ENCODE measurements around the gene FAM13A.

Gene FAM13A

DNA sequence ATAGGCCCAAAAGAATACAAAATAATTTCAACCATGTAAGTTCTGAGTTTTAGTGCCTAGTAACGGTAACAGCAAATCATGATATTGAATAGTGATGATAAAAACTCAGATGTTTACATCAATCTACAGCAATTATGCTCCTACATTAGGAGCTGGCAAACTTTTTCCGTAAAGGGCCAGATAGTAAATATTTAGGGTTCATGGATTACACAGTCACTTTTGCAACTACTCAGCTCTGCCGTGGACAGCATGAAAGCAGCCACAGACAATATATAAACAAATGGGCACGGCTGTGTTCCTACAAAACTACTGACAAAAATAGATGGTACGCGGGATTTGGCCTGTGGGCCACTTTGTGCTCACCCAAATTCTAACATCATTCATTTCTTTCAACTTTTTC, 191.5 kb downstream of the FAM13A start:
- Histone ChIP-seq H3K27me3 (ENCODE audit: insufficient read depth, poor library complexity, severe bottlenecking) (no peaks in the 10 kb centered on the region), H3K4me3 (replicated peaks; ENCODE audit: insufficient read depth, low read length) (no peak overlapping the region), H3K27ac (replicated peaks) (no peak overlapping the region)
- no peak for TF ChIP-seq REST (IDR thresholded peaks at IDR 0.05; ENCODE audit: insufficient replicate concordance, low read depth)
- no peak for TF ChIP-seq POLR2AphosphoS5 (IDR thresholded peaks at IDR 0.05; ENCODE audit: low read depth)
- no peak for TF ChIP-seq CTCF (IDR thresholded peaks at IDR 0.05; ENCODE audit: insufficient read depth, low read length)
- no peak for TF ChIP-seq GABPA (IDR thresholded peaks at IDR 0.05; ENCODE audit: low read depth)
- no peak for TF ChIP-seq SPI1 (IDR thresholded peaks at IDR 0.05; ENCODE audit: borderline replicate concordance, low read depth)
- no peak for DNase-seq (ENCODE audit: low read depth in 1 of 2, low spot score in 1 of 2)

GRCh38 chr4:88865046-88865445, 191.9 kb downstream of the FAM13A start:
- no peak overlapping the region for H3K4me3 ChIP-seq (replicated peaks; ENCODE audit: insufficient read depth, low read length)
- H3K27me3 ChIP-seq (ENCODE audit: insufficient read depth, poor library complexity, severe bottlenecking), result no peaks in the 10 kb centered on the region
- no peak for TF ChIP-seq GABPA (IDR thresholded peaks at IDR 0.05; ENCODE audit: low read depth)
- TF ChIP-seq SPI1 (IDR thresholded peaks at IDR 0.05; ENCODE audit: borderline replicate concordance, low read depth), result no peak
- TF ChIP-seq POLR2AphosphoS5 (IDR thresholded peaks at IDR 0.05; ENCODE audit: low read depth), result no peak
- no peak for TF ChIP-seq REST (IDR thresholded peaks at IDR 0.05; ENCODE audit: insufficient replicate concordance, low read depth)
- no peak for TF ChIP-seq CTCF (IDR thresholded peaks at IDR 0.05; ENCODE audit: insufficient read depth, low read length)
- H3K27ac ChIP-seq (replicated peaks), result no peak overlapping the region
- no peak for DNase-seq (ENCODE audit: low read depth in 1 of 2, low spot score in 1 of 2)

- no peak for TF ChIP-seq GABPA (IDR thresholded peaks at IDR 0.05; ENCODE audit: low read depth)
- no peak for TF ChIP-seq POLR2AphosphoS5 (IDR thresholded peaks at IDR 0.05; ENCODE audit: low read depth)
- TF ChIP-seq REST (IDR thresholded peaks at IDR 0.05; ENCODE audit: insufficient replicate concordance, low read depth), result no peak
- TF ChIP-seq CTCF (IDR thresholded peaks at IDR 0.05; ENCODE audit: insufficient read depth, low read length), result no peak
- TF ChIP-seq SPI1 (IDR thresholded peaks at IDR 0.05; ENCODE audit: borderline replicate concordance, low read depth), result no peak
- Histone ChIP-seq H3K4me3 (replicated peaks; ENCODE audit: insufficient read depth, low read length) (no peak overlapping the region), H3K27ac (replicated peaks) (no peak overlapping the region), H3K27me3 (ENCODE audit: insufficient read depth, poor library complexity, severe bottlenecking) (no peaks in the 10 kb centered on the region)
- no peak for DNase-seq (ENCODE audit: low read depth in 1 of 2, low spot score in 1 of 2)
Observed at GRCh38 chr4:88860586-88860985, 196.4 kb downstream of the FAM13A start.

Data from HL-60 (cell line).